Ishikawa (cell line): ENCODE data around the gene GMEB2.

Source experiments
- CREB1 ChIP-seq: IDR thresholded peaks from 2 replicates; pipeline ENCODE4 v1.6.1; 2012; ENCODE audit warnings: low read depth
- EP300 ChIP-seq: IDR thresholded peaks from 2 replicates; pipeline ENCODE4 v1.6.1; 2012; ENCODE audit warnings: borderline replicate concordance
- FOXM1 ChIP-seq: IDR thresholded peaks from 2 replicates; pipeline ENCODE4 v1.6.1; 2012; ENCODE audit warnings: low read depth, borderline replicate concordance
- MAX ChIP-seq: IDR thresholded peaks from 2 replicates; pipeline ENCODE4 v1.6.1; 2012
- RAD21 ChIP-seq: IDR thresholded peaks from 2 replicates; pipeline ENCODE4 v1.6.1; 2012; ENCODE audit warnings: low read depth
- REST ChIP-seq: IDR thresholded peaks from 2 replicates; pipeline ENCODE4 v1.6.1; 2012; ENCODE audit warnings: low read depth, mild to moderate bottlenecking
- TAF1 ChIP-seq: IDR thresholded peaks from 2 replicates; pipeline ENCODE4 v1.6.1; 2012; ENCODE audit warnings: low read depth, mild to moderate bottlenecking
- TCF12 ChIP-seq: IDR thresholded peaks from 2 replicates; pipeline ENCODE4 v1.6.1; 2012; ENCODE audit warnings: low read depth
- TEAD4 ChIP-seq: IDR thresholded peaks from 2 replicates; pipeline ENCODE4 v1.6.1; 2012
- YY1 ChIP-seq: IDR thresholded peaks from 2 replicates; pipeline ENCODE4 v1.6.1; 2012; ENCODE audit warnings: low read depth
- ZBTB7A ChIP-seq: IDR thresholded peaks from 2 replicates; pipeline ENCODE4 v1.6.1; 2012; ENCODE audit warnings: low read depth

GRCh38 chr20:63564036-63564810 lies 62.7 kb downstream of the GMEB2 start:
- TF ChIP-seq TAF1: no peak
- TF ChIP-seq ZBTB7A: no peak
- no peak for TF ChIP-seq MAX
- TF ChIP-seq EP300: no peak
- TF ChIP-seq CREB1: no peak
- TF ChIP-seq FOXM1: no peak
- no peak for TF ChIP-seq TCF12
- no peak for TF ChIP-seq REST
- TF ChIP-seq YY1: no peak
- TF ChIP-seq TEAD4: no peak
- TF ChIP-seq RAD21: no peak
